Inferior parietal cortex (tissue), 1 donor: ENCODE measurements around the gene POF1B.

ENCODE experiments used
- DNase-seq: peaks from one replicate; pipeline ENCODE4 v3.0.0-alpha.2; 2016; ENCODE audit errors: extremely low spot score

POF1B gene

DNA sequence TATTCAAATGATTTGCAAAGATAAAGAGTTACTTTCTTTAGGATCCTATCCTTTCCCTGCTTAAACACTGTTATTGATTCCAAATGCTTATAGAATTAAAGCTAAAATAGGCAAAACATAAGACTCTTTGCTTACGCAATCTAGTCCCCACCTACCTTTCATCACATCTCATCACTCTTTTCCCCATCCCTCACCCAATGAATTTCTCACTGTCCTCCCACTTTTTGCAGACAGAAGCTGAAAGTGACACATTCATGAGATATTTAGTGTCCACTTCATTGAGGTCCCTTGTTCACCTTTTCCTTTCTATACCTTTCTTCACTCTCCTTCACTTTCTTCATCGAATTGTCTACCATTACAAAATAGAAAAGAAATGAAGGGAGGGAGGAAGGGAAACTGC, 136.3 kb downstream of the POF1B start:
- DNase-seq: peak; percentile 20
